B cell (primary cell): ENCODE data around the gene ZP2.

ENCODE experiments used
- CTCF ChIP-seq: fragments of 200-600 bp; IDR thresholded peaks from one replicate; pipeline ENCODE4 v1.8.0; 2022; ENCODE audit warnings: antibody characterized with exemption, mild to moderate bottlenecking
- EZH2 ChIP-seq: IDR thresholded peaks from 2 replicates; pipeline ENCODE4 v1.6.1; 2012; ENCODE audit warnings: borderline replicate concordance, low read depth, mild to moderate bottlenecking, moderate library complexity, low read length; ENCODE audit not compliant: insufficient read depth, poor library complexity, severe bottlenecking

- TF ChIP-seq EZH2 (no peak), CTCF (no peak)
Observed at GRCh38 chr16:21192991-21193390, 18.4 kb downstream of the ZP2 start.
